H7 (cell line): ENCODE data around the gene PAX7. TPM values are rescaled to one million over a fixed set of nuclear protein-coding genes. Genes with fewer than 3 reads are reported as not detected.
"Not testable (repeated sequence)": the region's sequence is repeated elsewhere in the genome, so short reads cannot be mapped to it uniquely, and the experiment has no call there.

Experiments
- DNase-seq: peaks from one replicate; pipeline ENCODE4 v3.0.0; 2012
- H3K27me3 ChIP-seq: 2 replicates; pipeline ENCODE4 v1.6.0; 2011; ENCODE audit warnings: mild to moderate bottlenecking, low read length; ENCODE audit not compliant: control insufficient read depth, insufficient read depth
- H3K36me3 ChIP-seq: replicated peaks from 2 replicates; pipeline ENCODE4 v1.5.1; 2011; ENCODE audit warnings: low read length; ENCODE audit not compliant: control insufficient read depth, insufficient read depth
- H3K4me3 ChIP-seq: 2 replicates; pipeline ENCODE4 v1.5.1; 2011; ENCODE audit warnings: low read depth, mild to moderate bottlenecking, control low read depth, low read length, moderate library complexity; ENCODE audit not compliant: insufficient read depth
- total RNA-seq: library from RNA; depleted of rRNA; stranded (reverse); fragments of >200 nt; shearing (Covaris generic); gene quantifications from 2 replicates; pipeline ENCODE4 v1.2.3, GENCODE V29; 2014

The PAX7 gene
- total RNA-seq, 1 experiment from 2014 or later = 1.6 TPM

- H3K4me3 ChIP-seq = no peak overlapping the region
- H3K27me3 ChIP-seq = no peaks in the 10 kb centered on the region; the same call in 1 of the 2 replicates
- DNase-seq = no peak
- no peaks in the 10 kb centered on the region for H3K36me3 ChIP-seq
Observed at GRCh38 chr1:18766328-18766727, 135.7 kb downstream of the PAX7 start.

GRCh38 chr1:18767576-18767975 is 136.9 kb downstream of the PAX7 start:
- not testable (repeated sequence) for DNase-seq, H3K36me3 ChIP-seq, H3K4me3 ChIP-seq, H3K27me3 ChIP-seq

GRCh38 chr1:18768086-18768485 is 137.4 kb downstream of the PAX7 start:
- no peaks in the 10 kb centered on the region; the same call in 1 of the 2 replicates for H3K27me3 ChIP-seq
- DNase-seq = no peak
- no peak overlapping the region for H3K4me3 ChIP-seq
- H3K36me3 ChIP-seq = no peaks in the 10 kb centered on the region

- no peak for DNase-seq
- Histone ChIP-seq H3K36me3 (no peaks in the 10 kb centered on the region), H3K27me3 (no peaks in the 10 kb centered on the region; the same call in 1 of the 2 replicates), H3K4me3 (no peak overlapping the region)
Observed at GRCh38 chr1:18769140-18769539, 138.5 kb downstream of the PAX7 start.

- Histone ChIP-seq H3K27me3 (no peaks in the 10 kb centered on the region; the same call in 1 of the 2 replicates), H3K36me3 (no peaks in the 10 kb centered on the region), H3K4me3 (no peak overlapping the region)
- no peak for DNase-seq
Observed at GRCh38 chr1:18770799-18771198, 140.2 kb downstream of the PAX7 start.

GRCh38 chr1:18773753-18774152 is 143.1 kb downstream of the PAX7 start:
- H3K4me3 ChIP-seq = no peak overlapping the region
- H3K27me3 ChIP-seq = no peaks in the 10 kb centered on the region; the same call in 1 of the 2 replicates
- no peaks in the 10 kb centered on the region for H3K36me3 ChIP-seq
- DNase-seq = no peak

GRCh38 chr1:18775341-18775740 is 144.7 kb downstream of the PAX7 start:
- H3K27me3 ChIP-seq = no peaks in the 10 kb centered on the region; the same call in 1 of the 2 replicates
- DNase-seq = no peak
- no peaks in the 10 kb centered on the region for H3K36me3 ChIP-seq
- no peak overlapping the region for H3K4me3 ChIP-seq

- H3K36me3 ChIP-seq = no peaks in the 10 kb centered on the region
- DNase-seq = peak; percentile 75
- no peak overlapping the region for H3K4me3 ChIP-seq
- H3K27me3 ChIP-seq = no peaks in the 10 kb centered on the region; the same call in 1 of the 2 replicates
Observed at GRCh38 chr1:18776777-18777176, 146.1 kb downstream of the PAX7 start.

- no peak for DNase-seq
- H3K4me3 ChIP-seq = no peak overlapping the region
- H3K36me3 ChIP-seq = no peaks in the 10 kb centered on the region
Observed at GRCh38 chr1:18778437-18778836, 147.8 kb downstream of the PAX7 start.

GRCh38 chr1:18781031-18781430 is 150.4 kb downstream of the PAX7 start:
- Histone ChIP-seq H3K27me3 (no peaks in the 10 kb centered on the region; the same call in 1 of the 2 replicates), H3K4me3 (no peak overlapping the region), H3K36me3 (no peaks in the 10 kb centered on the region)
- DNase-seq = no peak

More at GRCh38 chr1:18778437-18778836, 147.8 kb downstream of the PAX7 start:
- no peaks in the 10 kb centered on the region; the same call in 1 of the 2 replicates for H3K27me3 ChIP-seq

- DNase-seq = peak; percentile 79
- Histone ChIP-seq H3K36me3 (no peaks in the 10 kb centered on the region), H3K27me3 (no peaks in the 10 kb centered on the region; the same call in 1 of the 2 replicates), H3K4me3 (peak overlapping the region; percentile 41)
Observed at GRCh38 chr1:18783705-18784481, 153.2 kb downstream of the PAX7 start.

- Histone ChIP-seq H3K36me3 (no peaks in the 10 kb centered on the region), H3K27me3 (no peaks in the 10 kb centered on the region; the same call in 1 of the 2 replicates), H3K4me3 (peak overlapping the region; percentile 41)
- peak; percentile 71 for DNase-seq
Observed at GRCh38 chr1:18784482-18784831, 153.8 kb downstream of the PAX7 start.

GRCh38 chr1:18786149-18786548 is 155.5 kb downstream of the PAX7 start:
- DNase-seq = no peak

GRCh38 chr1:18787825-18788385 is 157.3 kb downstream of the PAX7 start:
- no peaks in the 10 kb centered on the region for H3K36me3 ChIP-seq
- no peaks in the 10 kb centered on the region; the same call in 1 of the 2 replicates for H3K27me3 ChIP-seq
- no peak overlapping the region for H3K4me3 ChIP-seq
- no peak for DNase-seq

More at GRCh38 chr1:18786149-18786548, 155.5 kb downstream of the PAX7 start:
- Histone ChIP-seq H3K27me3 (no peaks in the 10 kb centered on the region; the same call in 1 of the 2 replicates), H3K4me3 (no peak overlapping the region), H3K36me3 (no peaks in the 10 kb centered on the region)

- H3K27me3 ChIP-seq = no peaks in the 10 kb centered on the region; the same call in 1 of the 2 replicates
- no peak for DNase-seq
- no peak overlapping the region for H3K4me3 ChIP-seq
- H3K36me3 ChIP-seq = no peaks in the 10 kb centered on the region
Observed at GRCh38 chr1:18789246-18789645, 158.6 kb downstream of the PAX7 start.
